HG03045 (cell line): ENCODE measurements around the gene RGMA.
"Not testable (repeated sequence)": the region's sequence is repeated elsewhere in the genome, so short reads cannot be mapped to it uniquely, and the experiment has no call there.

Experiments used
- ATAC-seq: cut with Tn5 transposase; IDR thresholded peaks from one replicate; pipeline ENCODE4 v1.9.1; 2021; ENCODE audit warnings: mild to moderate bottlenecking, moderate library complexity; ENCODE audit not compliant: unreplicated experiment

RGMA gene

DNA sequence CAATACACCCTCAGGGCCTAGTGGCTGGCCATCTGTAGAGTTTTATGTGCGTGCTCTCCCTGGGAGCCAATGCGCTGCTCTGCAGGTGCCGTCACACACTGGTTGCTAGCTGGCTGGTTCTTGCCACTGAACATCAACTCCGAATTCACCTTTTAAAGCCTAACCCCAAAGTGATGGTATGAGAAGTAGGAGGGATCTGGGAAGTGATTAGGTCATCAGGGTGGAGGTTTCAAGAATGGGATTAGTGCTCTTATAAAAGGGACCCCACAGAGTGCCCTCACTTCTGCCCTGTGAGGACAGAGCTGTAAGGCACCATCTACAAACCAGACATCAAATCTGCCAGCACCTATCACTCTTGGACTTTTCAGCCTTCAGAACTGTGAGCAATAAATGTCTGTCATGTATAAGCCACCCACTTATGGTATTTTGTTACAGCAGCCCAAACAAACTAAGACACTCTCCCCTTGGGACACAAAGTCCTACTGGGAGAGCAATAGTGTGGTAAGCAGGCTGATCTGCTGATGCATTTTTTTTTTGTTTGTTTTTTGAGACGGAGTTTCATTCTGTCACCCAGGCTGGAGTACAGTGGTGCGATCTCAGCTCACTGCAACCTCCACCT is 20.3 kb downstream of the RGMA start:
- no peak for ATAC-seq

DNA sequence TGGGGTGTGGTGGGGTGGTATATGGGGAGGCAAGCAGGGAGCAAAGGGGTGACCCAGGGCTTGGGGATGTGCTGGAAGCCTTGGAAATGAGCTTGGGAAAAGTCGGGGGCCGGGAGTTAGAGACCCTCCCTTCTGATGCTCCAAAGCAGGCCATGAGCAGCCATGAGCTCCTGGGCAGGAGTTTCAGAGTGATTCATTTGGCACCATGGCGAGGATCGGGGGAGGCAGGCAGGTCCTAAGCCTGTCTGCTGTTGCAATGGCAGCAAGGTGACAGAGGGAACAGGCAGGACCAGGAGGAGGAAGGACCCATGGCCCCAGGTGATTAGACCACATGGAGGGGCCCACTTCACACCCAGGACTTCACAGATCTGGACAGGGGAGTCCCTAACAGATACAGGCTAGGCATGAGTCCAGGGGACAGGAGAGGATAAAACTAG is 21.3 kb downstream of the RGMA start:
- no peak for ATAC-seq

DNA sequence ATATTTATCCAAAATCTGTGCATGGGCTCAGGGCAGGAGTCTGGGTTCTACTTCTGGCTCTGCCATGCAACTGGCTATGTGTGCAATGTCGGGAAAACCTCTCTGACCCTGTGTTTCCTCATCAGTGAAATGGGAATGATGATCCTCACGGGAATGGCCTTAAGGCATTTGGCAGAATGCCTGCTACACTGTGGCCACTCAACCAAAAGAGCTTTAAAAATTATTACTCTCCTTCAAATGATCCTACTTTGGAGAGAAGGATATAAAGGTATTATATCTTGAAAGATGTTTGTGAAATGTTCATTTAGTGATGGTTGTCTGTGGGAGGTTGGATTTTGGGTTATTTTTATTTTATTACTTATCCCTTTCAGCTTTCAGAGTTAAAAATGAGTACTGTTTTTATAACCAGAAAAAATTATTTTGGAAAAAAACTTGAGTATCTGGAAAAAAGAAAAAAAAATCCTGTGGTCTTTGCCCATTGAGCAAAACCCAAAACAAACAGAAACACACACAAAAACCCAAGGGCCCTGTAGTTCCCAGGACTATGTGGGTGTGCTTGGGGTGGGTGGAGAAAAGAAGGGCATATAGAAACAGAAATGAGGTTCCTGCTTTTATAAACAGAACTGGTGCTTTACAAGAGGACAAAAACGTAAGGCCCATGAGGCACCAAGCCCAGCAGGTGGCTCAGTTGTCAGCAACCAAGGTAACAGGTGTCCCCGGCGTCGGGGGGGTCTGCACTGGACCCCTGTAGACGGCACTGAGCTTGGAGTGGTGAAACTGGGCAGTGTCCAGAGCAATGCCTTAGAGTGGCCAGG is 22.0 kb downstream of the RGMA start:
- no peak for ATAC-seq

DNA sequence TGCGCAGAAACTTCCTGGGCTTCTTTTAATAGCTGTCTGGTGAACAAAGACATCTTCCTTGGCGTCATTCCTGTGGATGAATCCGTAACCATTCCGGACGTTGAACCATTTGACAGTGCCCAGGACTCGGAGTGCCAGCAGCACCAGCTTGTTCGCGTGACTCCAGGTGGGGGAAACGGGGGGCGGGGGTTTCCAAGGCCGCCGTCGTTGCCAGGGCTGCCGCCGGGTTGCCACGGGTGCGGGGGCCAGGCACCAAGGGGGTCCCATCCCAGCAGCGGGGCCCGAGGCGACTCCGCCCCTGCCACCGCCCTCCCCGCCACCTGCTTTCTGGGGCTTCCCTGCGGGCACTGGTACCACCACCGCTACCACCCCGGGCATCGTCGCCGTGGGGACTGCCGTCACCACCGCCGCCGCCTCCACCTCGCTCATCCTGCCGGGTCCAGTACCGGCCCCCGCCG is 22.8 kb downstream of the RGMA start:
- no peak for ATAC-seq

DNA sequence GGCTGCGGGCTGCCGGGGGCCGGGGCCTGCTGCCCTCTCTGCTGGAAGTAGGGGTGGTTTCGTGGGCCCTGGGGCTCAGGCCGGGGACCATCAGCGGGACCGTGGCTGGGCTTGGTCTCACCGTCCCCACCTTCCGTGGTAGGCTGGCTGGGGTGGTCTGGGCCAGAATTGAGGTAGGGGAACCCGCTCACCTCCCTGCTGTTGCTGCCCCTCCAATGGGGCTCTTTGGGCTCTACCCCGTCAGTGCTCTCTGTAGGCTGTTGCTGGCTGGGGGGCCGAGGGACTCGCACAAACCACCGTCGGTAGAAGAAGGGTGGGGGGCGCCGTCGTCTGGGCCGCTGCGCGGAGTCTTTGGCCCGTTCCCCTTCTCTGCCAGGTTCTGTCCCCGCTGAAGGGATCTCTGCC is 23.4 kb downstream of the RGMA start:
- ATAC-seq, result no peak

DNA sequence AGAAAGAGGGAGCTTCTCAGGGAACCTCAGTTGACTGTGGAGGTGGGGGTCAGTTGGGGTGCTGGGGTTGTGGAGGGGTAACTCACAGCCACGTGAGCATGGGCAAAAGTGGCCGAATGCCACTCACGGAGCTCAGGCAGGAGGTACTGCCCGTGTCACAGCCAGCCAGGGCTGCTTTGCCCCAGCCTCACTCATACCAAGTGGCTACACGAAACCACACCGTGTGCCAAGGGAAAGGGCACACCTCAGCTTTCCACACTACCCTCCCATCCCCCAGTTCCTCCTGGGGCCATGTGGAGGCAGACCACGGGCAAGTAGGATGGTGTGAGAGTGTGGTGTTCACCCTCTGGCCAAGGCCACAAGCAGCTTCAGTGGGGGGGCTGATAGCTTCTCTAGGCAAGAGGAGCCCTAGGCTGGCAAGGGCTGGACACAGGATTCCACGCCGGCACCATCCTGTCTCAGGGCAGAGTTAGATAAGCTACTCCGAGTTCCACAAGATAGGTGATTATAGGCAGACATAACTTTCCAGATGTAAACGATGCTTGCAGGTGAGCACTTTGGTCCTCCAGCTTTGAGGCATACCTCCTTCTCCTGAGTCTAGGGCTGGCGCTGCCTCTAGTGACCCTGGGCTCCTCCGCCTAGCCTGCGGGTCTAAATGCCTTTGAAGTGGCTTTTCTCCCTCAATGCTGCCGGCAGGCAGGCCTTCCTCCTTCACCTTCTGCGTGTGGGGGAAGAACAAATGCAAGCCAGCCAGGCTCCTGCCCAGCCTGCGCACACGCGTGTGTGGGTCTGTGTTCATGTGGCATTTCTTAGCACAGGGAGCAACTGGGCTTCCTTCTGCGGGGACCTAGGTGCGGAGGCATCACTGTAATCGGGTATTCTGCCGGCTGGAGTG is 25.0 kb downstream of the RGMA start:
- ATAC-seq, result no peak

DNA sequence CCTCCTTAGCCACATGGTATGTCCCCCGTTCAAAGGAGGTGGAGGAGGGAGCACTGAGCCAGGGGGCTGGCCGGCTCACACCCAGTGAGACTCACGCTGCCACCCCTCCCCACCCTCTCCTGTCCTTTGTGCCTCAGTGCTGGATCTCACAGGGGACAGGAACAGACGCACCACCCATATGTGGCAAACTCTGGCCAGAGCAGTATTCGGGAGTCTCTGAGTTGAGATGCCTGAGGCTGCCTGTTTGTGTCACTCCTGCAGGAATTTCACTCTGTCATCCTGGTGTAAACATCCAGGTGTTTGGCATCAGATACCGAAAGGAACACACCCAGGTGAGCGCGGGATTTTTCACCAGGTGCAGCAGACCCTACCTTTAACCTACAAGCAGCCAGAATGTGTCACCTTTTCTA is 25.7 kb downstream of the RGMA start:
- no peak for ATAC-seq

DNA sequence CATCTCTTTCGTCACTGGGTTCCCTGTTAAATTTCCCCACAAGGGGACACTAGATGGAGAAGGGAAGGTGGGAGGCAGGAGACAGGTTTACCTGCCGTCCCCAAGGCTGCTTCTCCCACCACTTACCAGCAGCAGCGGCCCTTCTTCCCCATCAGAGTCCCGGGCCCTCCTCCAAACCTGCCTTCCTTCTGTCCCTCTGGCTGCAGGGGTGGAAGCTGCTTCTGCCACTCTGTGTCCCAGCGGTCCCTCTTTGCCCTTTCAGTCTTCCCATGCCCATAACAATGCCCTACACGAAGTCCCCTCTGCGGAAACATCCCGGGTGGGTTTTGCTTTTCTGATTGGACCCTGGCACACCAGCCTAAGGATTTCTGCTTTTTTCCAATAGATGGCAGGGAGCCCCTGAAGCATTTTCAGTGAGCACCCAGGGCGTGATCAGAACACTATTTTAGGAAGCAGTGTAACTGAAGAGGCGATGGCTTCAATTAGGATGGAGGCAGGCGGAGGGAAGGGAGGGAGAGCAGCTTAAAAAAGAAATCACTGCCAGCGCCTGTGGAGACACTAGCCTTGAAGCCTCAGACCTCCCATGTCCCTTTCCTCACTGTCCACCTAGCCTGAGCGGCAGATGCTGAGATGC is 26.3 kb downstream of the RGMA start:
- not testable (repeated sequence) for ATAC-seq

DNA sequence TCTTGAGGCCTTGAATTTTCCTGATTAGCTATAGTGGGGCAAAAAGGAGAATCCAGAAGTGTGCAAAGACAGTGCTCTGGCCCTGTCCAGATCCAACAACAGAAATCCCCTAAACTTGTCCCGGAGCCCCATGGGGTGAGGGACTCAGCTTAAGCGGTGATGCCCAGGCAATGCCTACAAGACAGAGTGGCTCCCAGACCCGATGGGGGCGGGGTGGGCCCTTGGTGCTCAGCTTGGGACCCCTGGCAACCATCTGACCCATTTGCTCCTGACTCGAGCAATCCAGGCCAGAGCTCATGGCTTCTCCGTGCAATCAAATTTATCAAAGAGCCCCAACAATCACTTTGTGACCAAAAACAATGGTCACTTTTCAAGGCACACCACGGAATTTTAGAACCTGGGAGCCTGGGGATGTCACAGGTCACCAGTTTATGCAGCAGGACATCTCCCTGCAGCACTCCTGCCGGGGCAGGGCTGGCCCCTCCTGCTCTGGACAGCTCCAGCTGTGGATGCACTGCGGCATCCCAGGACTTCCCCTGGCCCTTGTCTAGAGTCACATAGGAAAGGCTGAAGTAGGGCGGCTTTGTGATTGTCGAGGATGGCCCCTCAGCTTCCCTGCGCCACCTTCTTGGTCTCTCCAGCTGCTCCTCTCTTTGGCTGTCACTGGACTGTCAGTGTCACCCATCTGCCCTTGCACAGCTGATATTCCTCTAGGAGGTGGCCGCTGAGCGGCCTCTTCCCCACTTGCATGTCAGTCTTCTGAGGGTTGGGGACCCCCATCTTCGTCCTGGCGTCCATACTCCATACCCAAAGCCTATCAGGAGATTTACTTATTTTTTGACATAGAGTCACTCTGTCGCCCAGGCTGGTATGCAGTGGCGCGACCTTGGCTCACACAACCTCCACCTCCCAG is 28.4 kb downstream of the RGMA start:
- no peak for ATAC-seq

DNA sequence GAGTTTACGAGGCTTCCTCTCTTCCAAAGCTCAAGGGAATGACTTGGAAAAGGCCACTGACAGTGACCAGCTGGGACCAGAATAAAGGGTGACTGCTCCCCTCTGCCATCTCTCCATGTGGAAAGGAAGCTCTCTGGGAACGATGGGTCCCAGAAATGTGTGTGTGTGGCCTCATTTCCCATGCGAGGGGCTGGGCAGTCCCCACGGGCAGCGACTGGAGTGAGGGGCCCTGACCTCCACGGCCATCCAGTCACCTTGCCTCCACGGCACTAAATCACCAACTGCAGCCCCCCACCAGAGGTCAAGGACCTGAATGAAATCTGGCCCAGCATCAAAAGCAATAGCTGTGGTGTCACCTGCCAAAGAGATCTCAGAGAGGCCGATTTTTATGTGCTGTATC is 29.6 kb downstream of the RGMA start:
- no peak for ATAC-seq

DNA sequence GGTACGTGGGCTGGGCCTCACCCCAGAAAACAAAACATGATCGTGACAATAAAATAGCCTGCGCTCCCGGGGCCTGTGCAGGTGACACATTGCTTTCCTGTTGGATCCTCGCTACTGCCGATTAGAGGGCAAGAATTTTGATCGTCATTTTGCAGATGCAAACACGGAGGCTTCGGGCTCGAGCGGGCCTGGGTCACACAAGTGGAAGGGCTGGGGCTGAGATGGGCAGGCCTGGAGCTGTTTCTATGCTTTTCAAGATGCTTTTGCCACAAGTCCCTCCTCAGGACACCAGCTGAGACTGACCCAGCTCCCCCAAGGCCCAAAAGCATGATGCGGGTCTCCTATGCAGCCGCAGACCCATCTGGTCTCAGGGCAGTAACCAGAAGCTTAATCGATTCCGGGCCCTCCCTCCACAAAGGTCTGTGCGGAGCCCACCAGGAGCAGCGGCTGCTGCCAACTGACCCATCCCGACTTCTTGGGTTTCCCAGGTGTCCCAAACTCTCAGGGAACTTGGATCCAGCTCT is 30.0 kb downstream of the RGMA start:
- no peak for ATAC-seq

DNA sequence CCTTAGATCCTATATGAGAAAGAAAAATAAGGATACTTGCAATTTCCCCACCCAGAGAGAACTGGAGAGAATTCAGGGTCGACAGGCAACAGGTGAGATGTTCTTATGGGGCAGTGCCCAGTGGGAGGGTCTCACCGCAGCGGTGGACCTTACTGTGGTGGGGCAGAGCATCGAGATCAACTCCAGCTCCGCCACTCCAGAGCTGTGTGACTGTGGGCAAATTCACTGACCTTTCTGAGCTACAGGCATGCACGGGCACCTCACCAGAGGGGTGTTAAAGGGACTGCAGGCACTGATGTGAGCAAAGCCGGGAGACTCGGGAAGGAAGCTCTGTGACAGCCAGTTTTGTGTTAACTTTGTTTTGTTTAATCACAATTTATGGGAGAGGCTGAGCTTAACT is 30.9 kb downstream of the RGMA start:
- no peak for ATAC-seq

DNA sequence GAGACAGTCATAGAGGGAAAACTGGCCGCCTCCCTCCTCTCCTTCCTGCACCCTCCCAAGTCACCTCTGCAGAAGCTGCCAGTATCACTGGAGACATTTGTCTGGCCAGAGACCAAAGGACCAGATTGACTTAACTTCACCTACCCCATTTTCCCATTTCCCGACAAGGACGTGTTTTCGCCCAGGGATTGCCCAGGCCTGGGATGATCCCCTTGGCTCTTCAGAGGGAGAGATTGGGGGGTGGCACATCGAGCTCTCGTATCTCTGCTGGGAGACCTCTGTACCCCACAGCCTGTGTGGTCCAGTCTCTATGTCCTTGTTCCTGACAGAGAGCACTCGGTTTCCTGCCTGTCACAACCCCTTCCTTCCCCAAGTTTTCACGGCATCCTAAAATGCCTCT is 31.4 kb downstream of the RGMA start:
- ATAC-seq, result no peak

DNA sequence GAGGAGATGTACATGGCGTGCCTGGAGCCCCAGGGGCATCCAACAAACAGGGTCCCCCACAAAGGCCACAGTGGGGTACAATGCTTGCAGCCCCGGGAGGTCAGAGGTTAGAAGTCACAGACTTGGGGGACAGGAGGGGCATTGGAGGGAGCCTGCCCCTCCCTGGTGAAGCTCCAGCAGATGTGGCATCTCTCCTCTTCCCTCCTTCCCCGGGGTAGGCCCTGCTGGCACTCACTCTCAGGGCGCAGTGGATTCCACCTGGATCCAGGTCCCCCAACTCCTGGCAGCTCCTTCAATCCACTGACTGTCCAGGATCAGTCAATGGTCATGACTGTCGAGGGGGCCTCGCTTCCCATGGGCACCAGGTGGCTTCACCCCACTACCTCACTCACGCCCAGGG is 32.2 kb downstream of the RGMA start:
- ATAC-seq, result no peak

DNA sequence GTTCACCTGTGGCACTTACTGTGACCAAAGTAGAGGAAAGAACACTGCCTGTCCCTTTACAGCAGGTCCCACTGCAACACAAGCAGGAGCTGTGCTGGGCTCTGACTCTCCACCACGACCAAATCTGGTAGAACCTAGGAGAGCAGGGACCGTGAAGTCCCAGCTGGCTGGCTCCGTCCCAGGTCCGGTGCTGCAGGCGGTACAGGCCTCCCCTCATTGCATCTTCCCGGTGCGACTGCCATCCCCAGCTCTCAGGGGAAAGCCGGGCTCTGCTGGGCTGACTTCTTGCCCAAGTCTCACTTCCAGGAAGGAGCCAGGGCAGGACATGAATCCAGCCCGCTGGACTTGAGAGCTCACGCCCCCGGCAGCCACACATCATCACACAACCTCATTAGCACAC is 33.8 kb downstream of the RGMA start:
- ATAC-seq, result no peak

DNA sequence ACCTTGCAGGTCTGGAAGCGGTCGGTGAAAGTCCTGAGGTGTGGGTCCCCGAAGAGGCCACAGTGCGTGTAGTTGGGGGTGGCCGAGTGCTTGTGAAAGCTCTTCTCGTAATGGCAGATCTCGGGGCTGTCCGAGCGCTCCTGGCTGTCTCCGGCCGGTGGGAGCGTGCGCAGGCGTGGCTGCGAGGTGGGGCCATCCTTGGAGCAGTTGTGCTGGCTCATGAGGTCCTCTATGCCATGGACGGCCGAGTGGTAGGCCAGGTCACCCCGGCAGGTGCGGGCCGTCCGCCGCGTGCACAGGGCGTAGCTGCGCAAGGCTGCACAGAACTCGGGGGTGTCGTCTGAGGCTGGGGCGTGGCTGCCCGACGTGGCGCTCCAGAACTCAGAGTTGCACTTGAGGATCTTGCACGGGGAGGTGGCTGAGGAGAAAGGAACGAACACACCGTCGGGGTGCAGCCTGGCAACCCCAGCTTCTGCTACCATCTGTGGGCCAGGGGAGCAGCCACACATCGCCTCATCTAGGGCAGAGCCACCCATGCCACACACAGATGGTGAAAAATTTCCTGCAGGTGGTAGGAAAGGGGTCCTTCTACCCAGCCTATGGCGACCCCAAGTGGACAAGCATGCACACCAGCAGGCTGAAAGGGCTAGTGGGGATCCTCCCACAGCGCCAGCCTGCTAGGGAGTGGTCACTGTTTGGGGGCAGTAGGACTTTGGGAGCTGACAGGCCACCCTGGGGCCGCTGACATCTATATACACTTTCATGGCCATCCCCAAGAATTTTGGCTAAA is 36.7 kb downstream of the RGMA start:
- no peak for ATAC-seq

DNA sequence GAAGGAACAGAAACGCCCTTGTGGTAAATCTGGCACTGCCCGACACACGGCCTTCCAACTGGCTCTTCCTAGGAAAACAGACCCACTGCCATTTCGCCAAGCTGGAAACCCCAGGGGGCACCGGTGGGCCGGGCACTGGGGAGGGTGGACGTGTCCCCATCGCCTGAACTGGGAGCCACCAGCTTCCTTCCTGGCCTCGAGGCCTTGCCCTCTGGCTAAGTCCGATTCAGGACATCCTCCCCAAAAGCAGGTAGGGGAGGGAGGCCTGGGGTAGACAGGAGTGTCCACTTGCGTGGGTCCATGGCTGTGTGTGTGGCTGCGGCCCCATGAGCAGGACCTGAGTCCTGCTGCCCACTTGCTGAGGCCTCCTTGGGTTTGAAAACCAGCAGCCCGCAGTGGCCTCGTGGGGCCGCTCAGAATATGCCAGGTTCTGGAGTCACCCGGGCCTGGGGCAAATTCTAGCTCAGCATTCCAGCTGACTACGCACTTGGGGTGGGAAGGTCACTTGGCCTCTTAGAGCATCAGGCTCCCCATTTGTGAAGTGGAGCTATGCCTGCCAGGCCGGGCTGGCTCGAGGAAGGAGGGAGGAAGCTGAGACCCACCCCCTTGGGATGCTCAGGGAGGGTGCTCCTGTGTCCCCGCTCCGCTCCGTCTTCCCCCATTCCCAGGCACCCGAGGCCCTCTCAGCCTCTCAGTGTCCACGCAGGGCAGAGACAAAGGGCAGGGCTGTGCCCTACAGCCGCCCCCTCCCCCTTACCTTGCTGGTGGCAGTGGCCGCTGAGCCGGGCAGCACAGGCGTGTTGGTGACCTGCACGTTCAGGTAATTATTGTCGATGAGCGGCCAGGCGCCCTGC is 37.5 kb downstream of the RGMA start:
- no peak for ATAC-seq

DNA sequence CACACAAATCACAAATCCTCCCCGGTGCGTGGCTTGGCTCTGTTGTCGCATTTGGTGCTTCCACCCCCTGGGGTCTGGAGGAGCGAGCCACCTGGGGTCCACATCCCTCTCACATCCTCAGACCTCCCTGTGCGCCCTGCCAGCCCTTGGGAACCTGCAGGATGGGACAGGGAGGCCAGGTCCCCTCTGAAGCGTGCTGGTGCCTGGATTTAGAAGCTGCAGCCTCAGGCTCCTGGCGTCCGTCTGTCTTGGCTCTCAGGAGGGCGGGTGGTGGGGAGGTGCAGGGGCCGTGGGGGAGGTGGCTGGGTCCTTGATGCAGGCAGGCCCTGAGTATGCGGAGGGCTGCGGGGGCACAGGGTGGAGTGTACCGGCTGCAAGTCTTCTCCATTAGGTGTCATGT is 38.4 kb downstream of the RGMA start:
- no peak for ATAC-seq
